Thoracic aorta (tissue), 2 donors: ENCODE measurements around the gene SNAP47. TPM values are rescaled to one million over a fixed set of nuclear protein-coding genes. Genes with fewer than 3 reads are reported as not detected.

Experiments used
- ATAC-seq: fragments of 150-250 bp; one replicate; pipeline ENCODE4 v1.8.0; 2017; ENCODE audit warnings: low read depth; ENCODE audit not compliant: insufficient number of reproducible peaks, low FRiP score
- DNase-seq: peaks from one replicate; pipeline ENCODE4 v3.0.0-alpha.2; 2020; ENCODE audit warnings: low spot score
- H3K27ac ChIP-seq, 2 donors: fragments of 200-600 bp; sonication (generic); 1 replicate in 1 of 2; 2 replicates in 1 of 2; pipeline ENCODE4 v1.5.1; 2016; ENCODE audit warnings: mild to moderate bottlenecking in 2 of 2, moderate library complexity in 2 of 2
- H3K27me3 ChIP-seq: fragments of 200-600 bp; sonication (generic); replicated peaks from 2 replicates; pipeline ENCODE4 v1.6.0; 2016; ENCODE audit warnings: mild to moderate bottlenecking; ENCODE audit not compliant: insufficient read depth
- H3K36me3 ChIP-seq: fragments of 200-600 bp; sonication (generic); one replicate; pipeline ENCODE4 v1.5.1; 2016
- H3K4me1 ChIP-seq, 2 donors: fragments of 200-600 bp; sonication (generic); 1 replicate in 1 of 2; 2 replicates in 1 of 2; pipeline versions ENCODE4 v1.5.1 to v1.6.0; 2016; ENCODE audit warnings: low read depth in 2 of 2, mild to moderate bottlenecking in 1 of 2; ENCODE audit not compliant: control insufficient read depth in 1 of 2
- H3K4me3 ChIP-seq: fragments of 200-600 bp; sonication (generic); 2 replicates; pipeline ENCODE4 v1.5.1; 2016; ENCODE audit warnings: mild to moderate bottlenecking
- H3K9me3 ChIP-seq: fragments of 200-600 bp; sonication (generic); 2 replicates; pipeline ENCODE4 v1.5.1; 2016
- total RNA-seq, 2 donors: library from RNA; depleted of rRNA; stranded (reverse); fragments of >200 nt; gene quantifications; one replicate each; pipeline versions ENCODE4 v1.1.0 to v1.2.3, GENCODE V29; 2016
- TF ChIP-seq, protein P1 (sequence below): fragments of 200-600 bp; sonication (generic); IDR thresholded peaks from one replicate; pipeline ENCODE4 v1.5.1; 2019; ENCODE audit warnings: antibody characterized with exemption

Gene SNAP47
- total RNA-seq, 2 donors from 2014 or later: 26.3 to 42.4 TPM

DNA sequence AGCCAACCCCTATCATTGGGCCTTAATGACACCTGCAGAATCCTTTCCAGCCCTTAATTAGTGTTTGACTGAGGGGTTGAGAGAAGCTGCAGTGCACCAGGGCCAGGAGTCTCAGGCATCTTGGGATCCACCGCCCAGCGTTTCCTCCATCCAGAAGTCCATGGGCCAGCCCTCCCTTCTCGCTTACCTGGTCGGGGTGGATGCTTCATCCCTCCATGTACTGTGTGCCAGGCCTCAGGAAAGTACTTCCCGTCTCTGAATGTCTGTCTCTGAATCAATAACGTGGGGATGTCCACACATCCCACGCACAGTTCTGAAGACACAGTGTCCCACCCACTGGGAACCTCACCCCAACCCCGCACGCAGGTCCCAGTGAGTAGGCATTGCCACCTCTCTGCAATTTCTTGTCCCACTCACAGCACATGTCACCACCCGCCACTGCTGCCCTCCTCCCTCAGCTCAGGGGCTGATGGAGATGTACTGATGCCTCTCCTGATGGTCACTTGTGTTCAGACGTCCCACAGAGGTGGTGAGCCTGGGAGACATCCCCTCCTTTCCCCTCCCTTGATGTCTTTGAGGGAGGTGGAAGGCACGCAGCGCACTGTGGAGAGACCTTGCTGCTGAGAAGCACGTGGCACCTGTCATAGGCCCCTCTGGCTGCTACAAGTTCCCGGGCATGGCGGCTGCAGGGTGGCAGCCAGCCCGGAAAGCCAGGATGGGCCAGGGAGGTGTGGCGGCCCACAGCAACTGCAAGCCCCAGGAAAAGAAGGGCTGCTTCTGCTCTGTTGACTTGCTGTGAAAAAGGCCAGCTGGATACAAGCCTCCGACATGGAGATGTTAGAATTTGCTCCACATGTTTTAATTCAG lies 50.8 kb downstream of the SNAP47 start:
- TF ChIP-seq, protein P1, sequence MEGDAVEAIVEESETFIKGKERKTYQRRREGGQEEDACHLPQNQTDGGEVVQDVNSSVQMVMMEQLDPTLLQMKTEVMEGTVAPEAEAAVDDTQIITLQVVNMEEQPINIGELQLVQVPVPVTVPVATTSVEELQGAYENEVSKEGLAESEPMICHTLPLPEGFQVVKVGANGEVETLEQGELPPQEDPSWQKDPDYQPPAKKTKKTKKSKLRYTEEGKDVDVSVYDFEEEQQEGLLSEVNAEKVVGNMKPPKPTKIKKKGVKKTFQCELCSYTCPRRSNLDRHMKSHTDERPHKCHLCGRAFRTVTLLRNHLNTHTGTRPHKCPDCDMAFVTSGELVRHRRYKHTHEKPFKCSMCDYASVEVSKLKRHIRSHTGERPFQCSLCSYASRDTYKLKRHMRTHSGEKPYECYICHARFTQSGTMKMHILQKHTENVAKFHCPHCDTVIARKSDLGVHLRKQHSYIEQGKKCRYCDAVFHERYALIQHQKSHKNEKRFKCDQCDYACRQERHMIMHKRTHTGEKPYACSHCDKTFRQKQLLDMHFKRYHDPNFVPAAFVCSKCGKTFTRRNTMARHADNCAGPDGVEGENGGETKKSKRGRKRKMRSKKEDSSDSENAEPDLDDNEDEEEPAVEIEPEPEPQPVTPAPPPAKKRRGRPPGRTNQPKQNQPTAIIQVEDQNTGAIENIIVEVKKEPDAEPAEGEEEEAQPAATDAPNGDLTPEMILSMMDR: no peak
- Histone ChIP-seq H3K9me3 (no peaks in the 10 kb centered on the region), H3K27ac (no peak overlapping the region), H3K4me1 (peaks cover 12 to 23% of the 10 kb centered on the region in 2 donors), H3K4me3 (peak overlapping the region; percentile 93), H3K27me3 (no peaks in the 10 kb centered on the region), H3K36me3 (no peaks in the 10 kb centered on the region)
- DNase-seq (no peak), ATAC-seq (no peak)

DNA sequence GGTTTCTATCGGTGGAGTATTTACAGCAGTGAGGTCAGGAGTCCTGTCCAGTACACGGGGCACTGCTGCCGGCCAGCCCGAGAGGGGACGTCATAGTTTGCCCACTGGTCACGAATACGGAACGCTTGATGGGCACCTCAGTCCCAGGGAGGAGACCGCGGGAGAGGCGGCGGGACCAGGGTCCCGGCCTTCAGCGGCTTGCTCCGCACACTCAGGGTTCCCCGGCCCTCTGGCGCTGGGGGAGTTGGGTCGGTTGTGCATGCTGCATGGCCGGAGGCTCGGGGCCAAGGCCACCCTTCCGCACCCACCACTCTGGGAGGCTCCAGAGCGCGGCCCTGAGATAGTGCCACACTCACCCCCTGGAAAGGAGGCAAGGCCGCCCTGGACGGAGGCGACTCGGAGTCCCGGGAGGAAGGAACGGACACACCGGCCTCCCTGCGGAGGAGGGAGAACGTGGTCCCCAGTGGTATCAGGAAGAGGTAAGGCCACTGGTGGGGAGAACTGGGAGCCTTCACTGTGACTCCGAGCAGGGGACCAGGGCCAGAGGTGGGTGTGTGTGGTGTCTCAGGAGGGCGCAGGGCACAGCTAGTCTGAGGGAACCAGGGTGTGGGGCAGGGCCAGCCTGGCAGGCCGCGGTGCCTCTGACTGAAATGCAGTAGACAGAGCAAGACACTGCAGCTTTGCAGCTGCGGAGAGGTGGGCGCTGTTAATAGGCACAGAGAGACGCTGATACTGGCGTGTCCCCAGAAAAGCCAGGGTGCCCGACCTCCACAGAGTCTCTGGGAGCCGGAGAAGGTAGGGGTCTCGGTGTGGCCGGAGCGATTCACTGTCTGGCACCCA lies 51.7 kb downstream of the SNAP47 start:
- TF ChIP-seq, protein P1: no peak
- Histone ChIP-seq H3K4me3 (peak overlapping the region; percentile 93), H3K4me1 (peaks cover 12 to 23% of the 10 kb centered on the region in 2 donors), H3K9me3 (no peaks in the 10 kb centered on the region), H3K27me3 (no peaks in the 10 kb centered on the region), H3K27ac (peak overlapping the region; percentile 25 to 71), H3K36me3 (no peaks in the 10 kb centered on the region)
- no peak for ATAC-seq
- no peak for DNase-seq

DNA sequence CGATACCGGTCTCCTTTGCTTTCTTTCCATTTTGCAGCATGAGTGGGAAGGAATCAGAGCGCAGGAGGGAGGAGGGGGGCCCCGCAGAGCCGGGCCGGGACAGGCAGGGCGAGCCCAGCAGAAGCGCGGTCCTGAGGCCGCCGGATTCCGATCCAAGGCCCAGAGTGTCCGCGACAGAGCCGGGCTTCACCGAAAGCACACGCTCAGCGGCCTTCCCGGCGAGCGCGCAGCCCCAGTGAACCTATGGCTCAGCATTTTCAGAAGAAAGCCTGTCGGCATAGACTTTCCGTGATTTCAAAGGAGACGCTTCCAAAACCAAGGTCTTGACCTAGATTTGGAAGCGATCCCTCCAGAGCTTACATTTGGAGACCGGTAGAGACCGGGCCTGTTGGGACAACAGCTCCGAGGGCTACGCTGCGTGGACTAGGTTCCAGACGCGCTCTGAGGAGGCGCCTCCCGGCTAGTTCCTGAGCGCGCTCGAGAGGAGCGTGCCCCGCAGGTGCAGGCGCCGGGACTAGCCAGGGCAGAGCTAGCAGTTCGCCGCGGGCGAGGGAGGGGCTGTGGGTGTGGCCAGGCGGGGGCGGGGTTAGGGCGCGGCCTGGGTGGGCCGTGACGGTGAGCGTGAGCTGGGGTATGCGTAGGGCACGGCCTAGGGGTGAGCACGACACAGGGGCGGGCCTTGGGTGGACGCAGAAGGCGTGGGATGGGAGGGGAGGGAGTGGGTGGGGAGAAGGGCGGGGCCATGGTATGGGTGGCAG lies 52.5 kb downstream of the SNAP47 start:
- H3K27ac ChIP-seq: peak overlapping the region; percentile 25 to 71
- no peaks in the 10 kb centered on the region for H3K36me3 ChIP-seq
- peak; percentile 73 for DNase-seq
- TF ChIP-seq, protein P1: no peak
- H3K9me3 ChIP-seq: no peaks in the 10 kb centered on the region
- peaks cover 12 to 23% of the 10 kb centered on the region in 2 donors for H3K4me1 ChIP-seq
- peak overlapping the region; percentile 93 for H3K4me3 ChIP-seq
- H3K27me3 ChIP-seq: no peaks in the 10 kb centered on the region
- peak; percentile 91 for ATAC-seq

DNA sequence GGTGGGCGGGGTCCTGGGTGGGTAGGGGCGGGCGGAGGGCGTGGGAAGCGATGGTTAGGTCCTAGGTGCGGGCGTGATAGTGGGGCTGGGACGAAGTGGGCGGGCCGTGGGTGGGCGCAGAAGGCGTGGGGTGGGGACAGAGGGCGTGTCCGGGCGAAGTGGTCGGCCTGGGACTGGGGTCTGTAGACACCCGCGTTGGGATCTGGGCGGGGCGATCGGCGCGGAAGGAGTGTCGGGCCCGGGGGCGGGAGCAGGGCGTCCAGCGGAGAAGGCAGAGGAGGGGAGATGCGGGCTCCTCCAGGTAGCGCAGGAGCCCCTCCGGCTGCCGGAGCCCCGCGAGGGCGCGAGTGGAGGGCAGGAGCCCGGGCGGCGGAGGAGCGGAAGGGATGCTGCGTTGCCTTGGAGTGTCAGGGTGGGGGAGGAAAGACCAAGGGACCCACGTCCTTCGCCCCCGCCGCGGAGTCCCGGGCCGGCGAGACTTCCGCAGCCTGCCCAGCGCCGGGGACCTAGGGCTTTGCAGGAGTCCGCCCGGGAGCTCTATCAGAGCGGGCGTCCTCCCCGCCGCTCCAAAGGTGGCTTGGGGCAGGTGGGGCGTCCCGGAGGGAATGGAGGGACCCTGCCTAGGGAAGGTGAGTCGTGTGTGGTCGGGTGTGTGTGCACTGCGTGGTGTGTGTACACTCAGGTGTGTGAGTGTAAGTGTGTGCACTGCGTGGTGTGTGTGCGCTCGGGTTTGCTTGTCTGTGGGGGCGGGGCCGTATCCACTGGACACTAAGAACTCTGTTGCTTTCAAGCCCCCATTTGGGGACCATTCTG lies 53.2 kb downstream of the SNAP47 start:
- H3K4me3 ChIP-seq: peak overlapping the region; percentile 93
- DNase-seq (no peak), ATAC-seq (peak; percentile 17)
- no peaks in the 10 kb centered on the region for H3K9me3 ChIP-seq
- TF ChIP-seq, protein P1: no peak
- peak overlapping the region; percentile 59 to 62 for H3K27ac ChIP-seq
- no peaks in the 10 kb centered on the region for H3K27me3 ChIP-seq
- H3K4me1 ChIP-seq: peaks cover 12 to 23% of the 10 kb centered on the region in 2 donors
- no peaks in the 10 kb centered on the region for H3K36me3 ChIP-seq
